Suprapubic skin (tissue), 3 donors: ENCODE results near the gene IRAK1.
A peak's percentile ranks its signal among the peaks of the same experiment; 100 is the strongest.

Experiments
- CTCF ChIP-seq, 2 donors: fragments of 200-600 bp in 1 of 2; fragments of 450-650 bp in 1 of 2; sonication (generic) in 1 of 2; IDR thresholded peaks; one replicate each; pipeline ENCODE4 v1.5.1; 2016 to 2019; ENCODE audit warnings: antibody characterized with exemption in 2 of 2, mild to moderate bottlenecking in 1 of 2, moderate library complexity in 1 of 2
- EP300 ChIP-seq: sonication (generic); formaldehyde crosslinking; IDR thresholded peaks from one replicate; pipeline ENCODE4 v1.6.1; 2017; ENCODE audit warnings: antibody characterized with exemption
- POLR2A ChIP-seq, 2 donors: fragments of 450-650 bp; IDR thresholded peaks; one replicate each; pipeline ENCODE4 v1.6.1; 2017; ENCODE audit warnings: antibody characterized with exemption in 2 of 2, mild to moderate bottlenecking in 2 of 2, moderate library complexity in 2 of 2

GRCh38 chrX:153972368-153973126 is 47.2 kb downstream of the IRAK1 start, which contains the start of gene TMEM187:
- TF ChIP-seq CTCF (IDR thresholded peaks at IDR 0.05), result no peak
- peak; percentile 55 to 73 for TF ChIP-seq POLR2A (IDR thresholded peaks at IDR 0.05)
- TF ChIP-seq EP300, result no peak
